ENCODE measurements around the gene DIP2A.
A peak's percentile ranks its signal among the peaks of the same experiment; 100 is the strongest.

DIP2A gene

GRCh38 chr21:46458315-46459023, at the start of gene DIP2A:
TSS of gene DIP2A (plus strand) at chr21:46458891. CDS start at chr21:46459132, 241 bp downstream.
- peak; percentile 99 for DNase-seq

- DNase-seq = no peak
These were observed 48.9 kb upstream of the DIP2A start for GRCh38 chr21:46409641-46410406.

- no peak for DNase-seq
These were observed 48.2 kb upstream of the DIP2A start for GRCh38 chr21:46410516-46410915.

GRCh38 chr21:46411236-46411635, 47.5 kb upstream of the DIP2A start:
- DNase-seq = no peak

GRCh38 chr21:46411691-46412090, 47.0 kb upstream of the DIP2A start:
- no peak for DNase-seq

- DNase-seq = no peak
These were observed 45.9 kb upstream of the DIP2A start for GRCh38 chr21:46412521-46413364.

- DNase-seq = no peak
These were observed 45.4 kb upstream of the DIP2A start for GRCh38 chr21:46413365-46413696.

- DNase-seq = no peak
These were observed 43.8 kb upstream of the DIP2A start for GRCh38 chr21:46414965-46415275.

- no peak for DNase-seq
These were observed 42.1 kb upstream of the DIP2A start for GRCh38 chr21:46416551-46416950.

- no peak for DNase-seq
These were observed 40.3 kb upstream of the DIP2A start for GRCh38 chr21:46418265-46418946.

GRCh38 chr21:46420241-46421190, 38.2 kb upstream of the DIP2A start:
- DNase-seq = no peak

GRCh38 chr21:46421191-46421750, 37.4 kb upstream of the DIP2A start:
- no peak for DNase-seq

GRCh38 chr21:46421756-46422555, 36.7 kb upstream of the DIP2A start:
- no peak for DNase-seq

GRCh38 chr21:46422636-46423241, 36.0 kb upstream of the DIP2A start:
- DNase-seq = no peak

GRCh38 chr21:46423546-46424038, 35.1 kb upstream of the DIP2A start:
- DNase-seq = no peak

GRCh38 chr21:46424039-46424591, 34.6 kb upstream of the DIP2A start:
- no peak for DNase-seq

GRCh38 chr21:46424621-46425020, 34.1 kb upstream of the DIP2A start:
- no peak for DNase-seq

GRCh38 chr21:46425041-46425440, 33.6 kb upstream of the DIP2A start:
- no peak for DNase-seq

GRCh38 chr21:46425571-46425970, 33.1 kb upstream of the DIP2A start:
- no peak for DNase-seq
